ENCODE results near the gene ZMYND8. TPM values are rescaled to one million over a fixed set of nuclear protein-coding genes. Genes with fewer than 3 reads are reported as not detected.

Gene ZMYND8
- total and polyA plus RNA-seq, 2 of the 4 experiments (the other 2 are of a cell fraction), result 24.0 to 28.2 TPM

- no peak for TF ChIP-seq RAD21 (IDR thresholded peaks at IDR 0.05; ENCODE audit: low read length)
These were observed 65.7 kb downstream of the ZMYND8 start (continued) for GRCh38 chr20:47290666-47291430.

DNA sequence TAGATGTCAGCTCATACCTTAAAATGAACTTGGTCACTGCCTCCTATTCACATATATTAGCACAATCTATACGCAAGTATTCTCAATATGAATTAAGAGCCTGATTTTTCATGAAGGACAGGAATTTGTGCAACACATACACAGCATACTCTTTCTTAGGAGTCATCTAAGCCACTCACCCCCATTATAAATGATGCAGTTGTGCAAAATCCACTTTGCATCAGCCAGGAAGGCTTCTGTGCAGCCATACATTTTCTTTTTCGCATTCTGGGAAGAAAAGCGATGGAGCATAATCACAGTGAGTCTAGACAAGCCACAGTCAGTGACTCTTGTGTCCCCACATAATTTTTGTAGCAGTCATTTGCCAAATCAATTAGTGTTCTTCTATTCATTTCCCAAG lies 66.5 kb downstream of the ZMYND8 start:
- in situ Hi-C loops (cut with MboI; ENCODE audit: low sequenced_read_pairs), result no loop called here
- TF ChIP-seq SMC3 (IDR thresholded peaks at IDR 0.05; ENCODE audit: low read depth, low read length) (no peak), CEBPB (IDR thresholded peaks at IDR 0.05; ENCODE audit: low read depth, low read length) (peak; percentile 49)
- Histone ChIP-seq H3K56ac (ENCODE audit: extremely low read depth, insufficient read depth, low read length) (no peak overlapping the region), H2BK20ac (ENCODE audit: low read depth, low read length) (no peak overlapping the region), H3K79me1 (ENCODE audit: low read depth in 1 of 2, low read length in 2 of 2) (peaks cover 20 to 42% of the 10 kb centered on the region in 2 experiments), H2BK120ac (ENCODE audit: low read depth, low read length) (no peak overlapping the region), H3K4me3 (ENCODE audit: insufficient read depth, low read depth, low read length) (no peak overlapping the region), H3K27ac (ENCODE audit: insufficient read depth, low read length) (no peak overlapping the region), H3K9me1 (ENCODE audit: insufficient read depth, low read length) (no peaks in the 10 kb centered on the region; the same call in 1 of the 2 replicates), H2BK5ac (ENCODE audit: low read depth, low read length, poor library complexity, severe bottlenecking) (no peak overlapping the region), H3K23ac (ENCODE audit: low read depth, low read length) (no peak overlapping the region), H2AK9ac (replicated peaks; ENCODE audit: low read depth, low read length, poor library complexity) (no peak overlapping the region), H4K5ac (ENCODE audit: low read depth, low read length) (no peak overlapping the region), H3K4ac (ENCODE audit: low read depth, low read length) (no peak overlapping the region), H3K27me3 (ENCODE audit: control insufficient read depth, insufficient read depth, low read length) (no peaks in the 10 kb centered on the region), H2AFZ (replicated peaks; ENCODE audit: low read length, poor library complexity) (no peak overlapping the region), H4K20me1 (ENCODE audit: insufficient read depth, low read length) (no peaks in the 10 kb centered on the region), H4K91ac (ENCODE audit: insufficient read depth, low read depth, low read length) (no peak overlapping the region), H2BK15ac (ENCODE audit: low read depth, low read length) (no peak overlapping the region), H3K4me2 (ENCODE audit: low read depth, low read length) (peak overlapping the region; percentile 42; the same call in 1 of the 2 replicates), H3K9ac (ENCODE audit: low read depth, low read length) (no peak overlapping the region), H3K14ac (replicated peaks; ENCODE audit: low read depth, low read length) (no peak overlapping the region), H2AK5ac (ENCODE audit: low read depth, low read length) (no peak overlapping the region), H3K18ac (ENCODE audit: low read depth, low read length) (peak overlapping the region; percentile 77; the same call in 1 of the 2 replicates), H3K36me3 (ENCODE audit: control insufficient read depth, insufficient read depth, low read length) (peaks cover 37% of the 10 kb centered on the region), H4K8ac (ENCODE audit: low read depth in 2 of 2, low read length in 2 of 2) (0 out of 4 replicates have a peak overlapping the region, but pooled peaks of 1 of the 2 experiments have one; percentile 56), H3K4me1 (ENCODE audit: control insufficient read depth, insufficient read depth, low read length) (peaks cover 2% of the 10 kb centered on the region; the same call in 1 of the 2 replicates), H3K9me3 (ENCODE audit: control insufficient read depth, insufficient read depth, low read length) (no peaks in the 10 kb centered on the region)
- peak; percentile 61 for ATAC-seq (ENCODE audit: low read depth)
- CTCF ChIA-PET, result interaction anchor here (0.6 to 1.2 kb wide), 4 partner anchors 22 to 212 kb away, joined by 3 to 7 read pairs (median 4); no protein-coding TSS in a partner anchor
- dilution Hi-C loops (cut with HindIII; ENCODE audit: low sequenced_read_pairs, unreplicated experiment), result no loop called here
- POLR2A ChIA-PET (ENCODE audit: unreplicated experiment), result no interaction called here
- intact Hi-C loops (cut with micrococcal nuclease), result no loop called here
- BruUV-seq (replicated peaks), result no TSS peak
- peak; percentile 39 for DNase-seq
- whole genome bisulfite sequencing, 2 experiments (ENCODE audit: extremely low coverage in 2 of 2, insufficient read length in 1 of 2), result 100% methylated on average over 1 of the region's 3 CpGs; no CpG with 5 or more reads in 1 of the 2 experiments

Data from IMR-90 (cell line).